Motor neuron (in vitro differentiated cells): ENCODE measurements around the gene LRRC45. TPM values are rescaled to one million over a fixed set of nuclear protein-coding genes. Genes with fewer than 3 reads are reported as not detected.

Source experiments
- ATAC-seq, 8 experiments: fragments of 200-7000 bp; cut with Tn5 transposase; replicated peaks in 6 of 8; 2 replicates each; pipeline ENCODE4 v1.8.0; 2021; ENCODE audit warnings: mild to moderate bottlenecking in 8 of 8, moderate library complexity in 8 of 8
- H3K27ac ChIP-seq, 2 donors: fragments of 250-450 bp; sonication (Bioruptor Pico); 2 replicates each; pipeline ENCODE4 v1.9.0; 2021; ENCODE audit warnings: antibody characterized with exemption in 2 of 2, mild to moderate bottlenecking in 2 of 2, moderate library complexity in 1 of 2
- H3K4me1 ChIP-seq, 2 donors: fragments of 250-450 bp; sonication (Bioruptor Pico); replicated peaks in 1 of 2; 2 replicates each; pipeline ENCODE4 v1.6.1; 2021; ENCODE audit warnings: antibody characterized with exemption in 2 of 2, mild to moderate bottlenecking in 2 of 2, moderate library complexity in 1 of 2
- H3K4me3 ChIP-seq, 5 donors: fragments of 250-450 bp; sonication (Bioruptor Pico); 2 replicates each; pipeline ENCODE4 v1.9.0; 2021; ENCODE audit warnings: antibody characterized with exemption in 5 of 5, mild to moderate bottlenecking in 5 of 5, moderate library complexity in 4 of 5
- WGBS, 10 experiments: fragments of 450-650 bp; shearing (Covaris generic); methylation state at CpG; one replicate each; pipeline ENCODE4 v1.0.0; 2022; 5-methylcytosine and 5-hydroxymethylcytosine counted together
- in situ Hi-C, 9 experiments: fragments of 400-800 bp; cut with MboI; loops; one replicate each; pipeline ENCODE4 v1.15.0; 2021; ENCODE audit warnings: low sequenced_read_pairs in 9 of 9, low pct_unique_long_range_greater_than_20kb in 2 of 9; ENCODE audit not compliant: unreplicated experiment in 9 of 9
- total RNA-seq, 8 experiments: library from RNA; unstranded; fragments of 300-600 nt; gene quantifications; 2 replicates each; pipeline versions ENCODE4 v1.2.3 to v1.2.4, GENCODE V29; 2022

Gene LRRC45
- total RNA-seq, 8 experiments from 2014 or later = 2.8 to 18.1 (median 10.7) TPM

DNA sequence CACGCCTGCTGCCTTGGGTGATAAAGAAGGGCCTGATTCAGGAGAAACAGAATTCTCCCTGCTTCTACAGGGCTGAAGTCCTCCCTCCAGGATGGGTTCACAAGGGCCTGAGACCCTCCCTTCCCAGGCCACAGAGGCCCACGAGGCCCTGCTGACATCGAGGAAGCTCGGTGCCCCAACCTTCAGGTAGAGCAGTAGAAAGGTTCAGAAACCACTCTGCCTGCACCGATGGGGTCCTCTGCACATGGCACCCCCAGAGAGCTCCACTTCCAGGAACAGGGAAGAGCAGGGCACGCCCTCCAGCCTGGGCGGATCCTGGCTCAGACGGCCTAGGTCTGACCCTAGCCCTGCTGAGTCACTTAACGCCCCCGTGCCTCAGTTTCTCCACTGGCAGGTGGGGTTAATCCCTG lies 1.2 kb upstream of the LRRC45 start:
- Histone ChIP-seq H3K4me3 (peak overlapping the region; percentile 86 to 96 (median 93)), H3K27ac (no peak overlapping the region), H3K4me1 (peaks cover 14% of the 10 kb centered on the region in 2 donors)
- in situ Hi-C loops = no loop called here
- ATAC-seq = peak in 1 of 8 experiments; percentile 1
- whole genome bisulfite sequencing, 10 experiments = 0 to 3% (median 0%) methylated on average over 1 to 7 of the region's 10 CpGs; no CpG with 5 or more reads in 6 of the 10 experiments

GRCh38 chr17:82022310-82022980 lies 660 bp upstream of the LRRC45 start, which contains the start of gene CENPX:
TSS of gene CENPX (minus strand) at chr17:82022878. CDS start at chr17:82022861, 17 bp downstream.
- peak in 1 of 8 experiments; percentile 77 for ATAC-seq
- in situ Hi-C loops = no loop called here
- Histone ChIP-seq H3K4me1 (peaks cover 14% of the 10 kb centered on the region in 2 donors), H3K27ac (peak within 1 kb of the TSS; percentile 59 to 60), H3K4me3 (peak within 1 kb of the TSS; percentile 86 to 96 (median 93))
- 0 to 20% (median 0%) methylated on average over 1 to 4 of the region's 64 CpGs; no CpG with 5 or more reads in 7 of the 10 experiments for WGBS, 10 experiments

DNA sequence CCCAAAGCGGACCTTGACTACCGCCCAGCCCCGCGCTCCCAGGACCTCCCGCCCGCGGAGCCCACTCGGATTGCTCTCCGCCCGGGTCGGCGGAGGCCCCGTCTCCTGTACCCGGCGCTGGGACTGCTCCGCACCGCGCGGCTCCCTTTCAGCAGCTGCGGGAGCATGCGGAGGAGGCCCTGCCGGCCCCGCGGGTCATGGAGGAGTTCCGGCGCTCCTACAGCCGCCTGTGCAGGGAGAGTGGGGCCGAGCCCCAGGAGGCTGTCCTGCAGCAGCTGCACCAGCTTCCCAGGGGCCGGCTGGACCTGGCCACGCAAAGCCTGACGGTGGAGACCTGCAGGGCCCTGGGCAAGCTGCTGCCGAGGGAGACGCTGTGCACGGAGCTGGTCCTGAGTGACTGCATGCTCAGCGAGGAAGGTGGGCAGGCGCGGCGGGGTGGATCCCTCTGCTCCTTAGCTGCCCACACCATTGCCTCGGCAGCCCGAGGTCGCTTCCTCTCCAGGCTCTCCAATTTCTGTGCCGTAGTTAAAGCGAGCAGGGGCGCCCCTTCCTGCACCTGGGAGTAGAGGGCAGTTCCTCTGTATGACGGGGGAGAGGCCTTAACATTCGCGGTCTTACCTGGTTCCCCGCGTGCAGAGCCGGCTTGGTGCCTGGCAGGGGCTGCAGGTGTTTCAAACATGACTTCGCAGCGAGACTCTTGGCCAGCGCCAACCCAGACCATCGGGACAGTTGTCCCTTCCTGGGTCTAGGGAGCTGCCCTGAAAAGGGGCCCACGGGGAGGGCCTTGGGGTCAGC lies 539 bp downstream of the LRRC45 start:
- H3K27ac ChIP-seq = no peak overlapping the region
- 3 to 40% (median 10%) methylated on average over 2 to 13 of the region's 55 CpGs; no CpG with 5 or more reads in 6 of the 10 experiments for WGBS, 10 experiments
- peak overlapping the region; percentile 54 to 58 (median 56) for H3K4me3 ChIP-seq
- in situ Hi-C loops = no loop called here
- peaks cover 14% of the 10 kb centered on the region in 2 donors for H3K4me1 ChIP-seq
- ATAC-seq = peak in 6 of 8 experiments; percentile 14 to 32 (median 22)

GRCh38 chr17:82024859-82025258 lies 1.8 kb downstream of the LRRC45 start:
- no peak overlapping the region for H3K27ac ChIP-seq
- no peak overlapping the region for H3K4me3 ChIP-seq
- no peak for ATAC-seq
- WGBS, 10 experiments = 80 to 100% methylated on average over 1 to 10 of the region's 17 CpGs; no CpG with 5 or more reads in 8 of the 10 experiments
- H3K4me1 ChIP-seq = peaks cover 15 to 16% of the 10 kb centered on the region in 2 donors
- in situ Hi-C loops = loop anchor here in 4 of 9 experiments (25.0 kb wide), 2 partner anchors 112 to 137 kb away; no protein-coding TSS in a partner anchor

GRCh38 chr17:82025401-82026107 lies 2.4 kb downstream of the LRRC45 start:
- 81 to 100% (median 97%) methylated on average over 1 to 7 of the region's 25 CpGs; no CpG with 5 or more reads in 3 of the 10 experiments for WGBS, 10 experiments
- Histone ChIP-seq H3K27ac (no peak overlapping the region), H3K4me3 (no peak overlapping the region), H3K4me1 (peaks cover 20 to 21% of the 10 kb centered on the region in 2 donors)
- ATAC-seq = no peak
- in situ Hi-C loops = loop anchor here in 4 of 9 experiments (25.0 kb wide), 2 partner anchors 112 to 137 kb away; no protein-coding TSS in a partner anchor

GRCh38 chr17:82028246-82028645 lies 5.1 kb downstream of the LRRC45 start:
- 60 to 100% methylated on average over 1 of the region's 13 CpGs; no CpG with 5 or more reads in 8 of the 10 experiments for WGBS, 10 experiments
- ATAC-seq = no peak
- in situ Hi-C loops = loop anchor here in 4 of 9 experiments (25.0 kb wide), 2 partner anchors 109 to 134 kb away; no protein-coding TSS in a partner anchor
- Histone ChIP-seq H3K4me3 (no peak overlapping the region), H3K4me1 (peaks cover 15 to 20% of the 10 kb centered on the region in 2 donors), H3K27ac (no peak overlapping the region)

- H3K4me1 ChIP-seq = peaks cover 13 to 18% of the 10 kb centered on the region in 2 donors
- in situ Hi-C loops = loop anchor here in 4 of 9 experiments (25.0 kb wide), 2 partner anchors 108 to 133 kb away; no protein-coding TSS in a partner anchor
- ATAC-seq = no peak
- 100% methylated on average over 1 of the region's 9 CpGs; no CpG with 5 or more reads in 8 of the 10 experiments for WGBS, 10 experiments
- H3K27ac ChIP-seq = no peak overlapping the region
- H3K4me3 ChIP-seq = no peak overlapping the region
Observed at GRCh38 chr17:82028966-82029365, 5.9 kb downstream of the LRRC45 start.

DNA sequence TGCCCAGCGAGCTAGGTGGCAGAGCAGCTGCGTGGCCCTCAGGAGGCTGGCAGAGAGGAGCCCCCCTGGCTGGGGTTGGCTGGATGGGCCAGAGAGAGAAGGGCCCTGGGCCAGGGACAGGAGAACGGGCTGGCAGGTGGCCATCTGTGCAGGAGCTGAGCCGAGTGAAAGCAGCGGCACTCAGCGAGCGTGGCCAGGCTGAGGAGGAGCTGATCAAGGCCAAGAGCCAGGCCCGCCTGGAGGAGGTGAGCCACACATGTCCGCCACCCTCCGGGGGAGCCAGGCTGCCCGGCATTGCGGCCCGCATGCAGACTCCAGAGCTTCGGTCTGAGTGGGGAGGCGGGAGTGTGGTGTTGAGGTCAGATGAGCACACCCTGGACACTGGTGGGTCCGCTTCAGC lies 6.3 kb downstream of the LRRC45 start:
- 80 to 100% (median 92%) methylated on average over 1 to 10 of the region's 16 CpGs; no CpG with 5 or more reads in 4 of the 10 experiments for WGBS, 10 experiments
- in situ Hi-C loops = loop anchor here in 4 of 9 experiments (25.0 kb wide), 2 partner anchors 108 to 133 kb away; no protein-coding TSS in a partner anchor
- H3K27ac ChIP-seq = no peak overlapping the region
- H3K4me1 ChIP-seq = peaks cover 14% of the 10 kb centered on the region in 2 donors
- no peak for ATAC-seq
- no peak overlapping the region for H3K4me3 ChIP-seq

DNA sequence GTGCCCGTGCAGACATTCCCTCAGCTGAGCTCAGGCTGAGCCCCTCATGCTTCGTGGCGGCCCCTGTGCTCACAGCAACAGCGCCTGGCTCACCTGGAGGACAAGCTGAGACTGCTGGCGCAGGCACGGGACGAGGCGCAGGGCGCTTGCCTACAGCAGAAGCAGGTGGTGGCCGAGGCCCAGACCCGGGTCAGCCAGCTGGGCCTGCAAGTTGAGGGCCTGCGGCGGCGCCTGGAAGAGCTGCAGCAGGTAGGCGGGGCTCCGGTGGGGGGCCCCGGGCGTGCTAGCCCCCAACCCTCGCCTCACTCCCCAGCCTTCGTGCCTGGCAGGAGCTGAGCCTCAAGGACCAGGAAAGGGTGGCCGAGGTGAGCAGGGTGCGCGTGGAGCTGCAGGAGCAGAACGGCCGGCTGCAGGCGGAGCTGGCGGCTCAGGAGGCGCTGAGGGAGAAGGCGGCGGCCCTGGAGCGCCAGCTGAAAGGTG lies 6.9 kb downstream of the LRRC45 start:
- H3K4me1 ChIP-seq = peaks cover 14 to 16% of the 10 kb centered on the region in 2 donors
- peak overlapping the region; percentile 2 to 91 (median 57) for H3K4me3 ChIP-seq
- peak overlapping the region; percentile 52 to 70 for H3K27ac ChIP-seq
- no CpG with 5 or more reads among the region's 31 CpGs for WGBS, 10 experiments
- peak in 1 of 8 experiments; percentile 5 for ATAC-seq
- in situ Hi-C loops = loop anchor here in 5 of 9 experiments (10.0 to 25.0 kb wide), 3 partner anchors 107 to 132 kb away; no protein-coding TSS in a partner anchor

DNA sequence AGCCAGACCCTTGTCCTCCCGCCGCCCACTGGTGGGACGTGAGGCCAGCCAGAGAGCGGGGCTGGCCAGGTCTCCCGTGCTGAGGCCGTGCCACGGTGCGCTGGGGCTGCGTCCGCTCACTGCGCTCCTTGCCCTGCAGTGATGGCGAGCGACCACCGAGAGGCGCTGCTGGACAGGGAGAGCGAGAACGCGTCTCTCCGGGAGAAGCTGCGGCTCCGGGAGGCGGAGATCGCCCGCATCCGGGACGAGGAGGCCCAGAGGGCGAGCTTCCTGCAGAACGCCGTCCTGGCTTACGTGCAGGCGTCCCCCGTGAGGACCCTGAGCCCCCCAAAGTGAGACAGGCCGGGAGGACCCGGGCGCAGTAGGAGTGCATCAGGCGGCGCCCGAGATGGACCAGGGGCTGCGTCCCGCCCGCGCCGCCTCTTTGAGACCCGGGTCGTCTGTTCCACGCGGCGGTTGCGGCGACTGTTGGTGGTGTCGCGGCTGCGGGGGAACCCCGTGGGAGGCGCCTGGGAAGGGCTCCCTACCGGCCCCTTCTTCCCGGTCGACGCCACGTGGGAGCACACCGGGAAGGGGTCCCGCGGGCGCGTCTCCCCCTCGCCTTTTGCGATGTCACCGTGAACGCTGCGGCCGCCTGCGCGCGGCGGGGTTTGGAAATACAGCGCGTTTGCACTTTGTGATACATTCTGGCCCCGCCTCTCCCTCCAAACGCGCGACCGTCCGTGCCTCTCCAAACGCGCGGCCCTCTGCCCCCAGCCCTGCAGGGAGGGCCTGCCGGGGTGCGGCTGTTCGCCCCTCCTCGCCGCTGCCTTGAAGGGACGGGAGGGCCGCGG lies 7.6 kb downstream of the LRRC45 start:
- peak; percentile 62 to 77 (median 66) for ATAC-seq
- 0 to 8% methylated on average over 8 to 15 of the region's 94 CpGs; no CpG with 5 or more reads in 8 of the 10 experiments for WGBS, 10 experiments
- in situ Hi-C loops = loop anchor here in 5 of 9 experiments (10.0 to 25.0 kb wide), 3 partner anchors 107 to 132 kb away; no protein-coding TSS in a partner anchor

GRCh38 chr17:82031303-82031884 lies 8.3 kb downstream of the LRRC45 start, which contains the start of gene RAC3:
TSS of gene RAC3 (plus strand) at chr17:82031678. CDS start at chr17:82031762, 84 bp downstream.
- Histone ChIP-seq H3K27ac (peak within 1 kb of the TSS; percentile 71 to 76), H3K4me1 (peaks cover 17 to 19% of the 10 kb centered on the region in 2 donors), H3K4me3 (peak within 1 kb of the TSS; percentile 46 to 91 (median 57))
- in situ Hi-C loops = loop anchor here in 5 of 9 experiments (10.0 to 25.0 kb wide), 3 partner anchors 106 to 131 kb away; no protein-coding TSS in a partner anchor
- WGBS, 10 experiments = no CpG with 5 or more reads among the region's 96 CpGs
- ATAC-seq = peak; percentile 42 to 66 (median 54)

More for the DNA sequence above, 7.6 kb downstream of the LRRC45 start:
- H3K4me1 ChIP-seq = peaks cover 14 to 16% of the 10 kb centered on the region in 2 donors
- peak overlapping the region; percentile 71 to 76 for H3K27ac ChIP-seq
- peak overlapping the region; percentile 46 to 91 (median 57) for H3K4me3 ChIP-seq
